Astrocyte of the spinal cord (primary cell): Measurements from ENCODE around the gene JPH3.

Experiments
- DNase-seq: peaks from one replicate; pipeline ENCODE4 v3.0.0; 2011; ENCODE audit warnings: low read depth, low spot score
- H3K4me3 ChIP-seq: 2 replicates; pipeline ENCODE4 v1.5.1; 2011; ENCODE audit warnings: low read depth, mild to moderate bottlenecking, low read length, moderate library complexity
- CTCF ChIP-seq: IDR thresholded peaks from 2 replicates; pipeline ENCODE4 v1.5.1; 2012; ENCODE audit warnings: low read depth, mild to moderate bottlenecking, low read length, inconsistent platforms
- in situ Hi-C: cut with HindIII; loops from 2 replicates; pipeline ENCODE4 v1.10.0; 2017; ENCODE audit warnings: low sequenced_read_pairs

Gene JPH3

GRCh38 chr16:87664792-87665191 is 62.5 kb downstream of the JPH3 start:
- no peak for DNase-seq
- H3K4me3 ChIP-seq: no peak overlapping the region
- TF ChIP-seq CTCF: no peak
- in situ Hi-C loops: no loop called here

- no peak overlapping the region for H3K4me3 ChIP-seq
- no peak for TF ChIP-seq CTCF
- DNase-seq: no peak
- in situ Hi-C loops: no loop called here
Observed at GRCh38 chr16:87665193-87665592, 62.9 kb downstream of the JPH3 start.

GRCh38 chr16:87666919-87667318 is 64.6 kb downstream of the JPH3 start:
- in situ Hi-C loops: no loop called here
- no peak for DNase-seq
- no peak for TF ChIP-seq CTCF

GRCh38 chr16:87667443-87667842 is 65.1 kb downstream of the JPH3 start:
- in situ Hi-C loops: no loop called here
- no peak for TF ChIP-seq CTCF

More at GRCh38 chr16:87666919-87667318, 64.6 kb downstream of the JPH3 start:
- H3K4me3 ChIP-seq: no peak overlapping the region

GRCh38 chr16:87667946-87668345 is 65.6 kb downstream of the JPH3 start:
- TF ChIP-seq CTCF: no peak
- in situ Hi-C loops: no loop called here

More at GRCh38 chr16:87667443-87667842, 65.1 kb downstream of the JPH3 start:
- no peak for DNase-seq
- H3K4me3 ChIP-seq: no peak overlapping the region

GRCh38 chr16:87669672-87670071 is 67.4 kb downstream of the JPH3 start:
- DNase-seq: no peak
- no peak overlapping the region for H3K4me3 ChIP-seq
- no peak for TF ChIP-seq CTCF
- in situ Hi-C loops: no loop called here

More at GRCh38 chr16:87667946-87668345, 65.6 kb downstream of the JPH3 start:
- H3K4me3 ChIP-seq: no peak overlapping the region
- DNase-seq: no peak

GRCh38 chr16:87671221-87671620 is 68.9 kb downstream of the JPH3 start:
- H3K4me3 ChIP-seq: no peak overlapping the region
- DNase-seq: no peak
- in situ Hi-C loops: no loop called here
- no peak for TF ChIP-seq CTCF
